Measurements from ENCODE around the gene TEX35.

- no peak for TF ChIP-seq FOXP2 (optimal IDR thresholded peaks at IDR 0.05; ENCODE audit: borderline replicate concordance, extremely low read depth, extremely low read length, insufficient read depth)
- no peak for TF ChIP-seq REST (IDR thresholded peaks at IDR 0.05; ENCODE audit: insufficient read depth in 1 of 2, low read depth in 2 of 2, low read length in 2 of 2)
These were observed 23.4 kb downstream of the TEX35 start for GRCh38 chr1:178536329-178536728.
